ENCODE measurements around the gene CFDP1.

Gene CFDP1

DNA sequence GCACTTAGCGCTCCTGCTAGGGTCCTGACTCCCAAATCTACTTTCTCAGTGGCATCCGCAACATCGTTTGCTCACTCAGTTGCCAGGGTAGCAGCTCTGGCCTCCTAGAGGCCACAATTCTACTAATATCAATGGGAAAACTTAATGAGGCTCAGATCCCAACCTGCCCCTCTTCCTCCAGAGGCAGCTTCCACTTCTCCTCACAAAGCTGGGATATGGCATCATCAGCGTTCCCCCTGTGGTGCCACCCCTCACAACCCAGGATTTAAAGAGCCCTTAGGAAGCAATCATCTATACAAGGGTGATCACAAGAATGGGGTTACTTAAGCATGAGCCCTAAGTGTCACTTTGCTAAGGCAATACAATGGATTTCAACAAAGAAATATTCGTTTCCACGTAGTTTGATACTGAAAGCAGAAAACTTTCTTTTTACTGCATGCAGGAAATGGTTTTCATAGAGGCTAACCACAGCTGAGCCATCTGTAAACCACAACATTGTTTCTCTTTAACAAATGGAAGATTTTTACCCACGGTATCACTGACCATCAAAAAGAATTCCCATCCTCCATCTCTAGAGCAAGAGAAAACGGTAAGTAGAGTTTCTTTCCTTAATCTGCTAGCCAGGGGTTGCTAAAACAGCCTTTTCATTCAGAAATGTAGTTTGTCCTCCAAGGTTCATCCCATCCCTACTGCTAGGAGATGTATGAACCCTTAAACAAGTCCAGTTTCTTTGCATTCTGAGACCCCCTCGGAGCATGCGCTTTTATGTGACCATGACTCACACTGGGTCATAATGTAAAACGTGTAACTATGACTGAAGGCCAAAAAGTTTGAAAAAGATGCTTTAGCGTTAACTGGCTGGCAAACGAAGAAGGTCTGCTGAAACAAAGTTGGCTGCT lies 113.5 kb downstream of the CFDP1 start:
- no peak for DNase-seq (ENCODE audit: low read depth)

DNA sequence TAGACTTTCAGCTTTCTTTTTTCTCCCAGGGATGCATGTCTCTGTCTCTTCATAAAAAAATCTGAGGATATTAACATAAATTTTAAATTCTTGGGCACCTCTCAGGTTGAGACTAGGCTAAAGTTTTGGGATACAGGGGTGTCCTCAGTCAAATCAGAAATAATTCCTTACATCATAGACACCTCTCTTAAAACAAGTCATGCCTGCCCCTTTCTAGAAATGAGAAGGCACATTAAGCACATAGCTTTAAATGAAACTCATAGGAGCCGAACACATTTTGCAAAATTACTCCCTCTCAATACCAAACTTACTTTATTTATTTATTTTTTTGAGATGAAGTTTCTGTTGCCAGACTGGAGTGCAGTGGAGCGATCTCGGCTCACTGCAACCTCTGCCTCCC lies 114.6 kb downstream of the CFDP1 start:
- no peak for DNase-seq (ENCODE audit: low read depth)

DNA sequence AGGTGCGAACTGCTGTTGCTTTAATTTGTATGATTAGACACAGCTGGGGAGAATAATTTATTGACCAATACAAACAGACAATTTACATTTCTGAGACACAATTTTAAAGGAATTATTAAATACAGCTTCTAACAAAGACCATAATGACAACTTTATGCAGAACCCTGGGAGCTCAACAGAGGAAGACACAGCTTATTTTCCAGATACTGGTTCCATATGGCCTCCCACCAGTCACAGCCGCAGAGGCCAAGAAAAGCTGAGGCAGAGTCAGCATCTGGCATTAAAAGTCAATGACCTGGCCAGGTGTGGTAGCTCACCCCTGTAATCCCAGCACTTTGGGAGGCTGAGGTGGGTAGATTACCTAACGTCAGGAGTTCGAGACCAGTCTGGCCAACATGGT lies 115.8 kb downstream of the CFDP1 start:
- no peak for DNase-seq (ENCODE audit: low read depth)

DNA sequence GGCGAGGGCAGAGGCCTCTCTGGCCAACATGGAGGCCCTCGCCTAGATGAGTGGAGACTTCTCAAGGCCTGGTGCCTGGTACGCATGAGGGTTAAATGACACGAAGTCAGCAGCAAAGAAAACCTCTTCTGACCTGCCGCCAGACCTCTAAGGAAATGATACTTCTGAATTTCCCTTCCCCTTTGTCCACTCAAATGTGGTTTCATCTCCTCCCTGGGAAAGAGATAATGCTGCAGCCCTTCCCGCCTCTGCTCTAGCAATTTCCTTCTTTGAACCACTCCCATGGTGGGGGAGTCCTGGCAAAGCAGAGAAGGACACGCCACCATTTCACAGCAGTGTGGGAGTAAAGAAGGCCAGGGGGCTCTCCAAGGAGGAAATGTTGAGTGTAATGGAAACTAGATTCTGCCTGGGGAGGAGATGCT lies 116.2 kb downstream of the CFDP1 start:
- no peak for DNase-seq (ENCODE audit: low read depth)

DNA sequence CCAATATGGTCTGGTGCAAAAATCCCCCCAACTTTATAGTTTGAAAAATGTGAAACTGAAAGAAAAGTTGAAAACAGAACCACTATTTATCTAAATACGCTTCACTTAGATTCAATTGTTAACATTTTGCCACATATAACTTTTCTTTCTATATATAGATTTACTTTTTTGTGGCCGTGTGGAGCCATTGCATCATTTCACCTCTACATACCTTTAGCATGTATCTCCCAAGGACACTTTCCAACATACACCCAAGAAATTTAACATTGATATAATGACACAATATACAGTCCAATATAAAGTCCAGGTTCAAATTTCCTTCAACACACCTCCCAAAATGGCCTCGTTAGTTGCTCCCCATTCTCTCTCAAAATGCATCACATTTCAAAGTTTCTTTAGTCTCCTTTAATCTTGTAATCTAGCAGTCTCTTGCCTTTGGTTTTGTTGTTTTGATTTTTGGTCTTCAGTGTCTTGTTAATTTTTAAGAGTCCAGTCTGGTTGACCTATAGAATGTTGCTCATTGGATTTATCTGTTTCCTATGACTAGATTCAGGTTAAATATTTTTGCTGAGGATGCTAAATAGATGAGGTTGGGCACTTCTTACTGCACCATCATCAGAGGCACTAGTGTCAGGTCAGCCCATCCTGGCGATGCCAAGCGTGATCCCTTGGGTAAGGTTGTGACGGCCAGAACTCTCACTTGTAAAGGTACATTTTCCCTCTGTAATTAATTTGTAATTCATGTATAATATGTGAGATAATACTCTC lies 117.6 kb downstream of the CFDP1 start:
- DNase-seq (ENCODE audit: low read depth) = no peak

DNA sequence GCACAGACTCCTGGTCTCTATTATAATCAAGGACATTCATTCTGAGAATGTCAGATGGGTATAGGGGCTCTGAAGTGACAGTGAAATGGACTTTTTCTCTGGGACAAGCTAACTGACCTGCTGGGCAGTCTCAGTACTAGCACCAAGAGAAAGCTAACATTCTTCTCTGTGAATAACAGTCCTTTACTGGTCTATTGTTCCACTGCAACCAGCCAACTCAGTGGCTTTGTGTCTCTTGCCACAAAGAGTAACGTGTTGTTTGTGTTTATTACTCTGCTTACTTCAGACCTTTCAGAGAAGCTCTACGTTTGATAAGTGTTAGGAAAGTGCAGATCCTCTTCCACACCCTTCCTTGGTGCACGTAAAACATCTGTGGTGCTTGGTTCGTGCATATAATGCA lies 120.4 kb downstream of the CFDP1 start:
- no peak for DNase-seq (ENCODE audit: low read depth)

DNA sequence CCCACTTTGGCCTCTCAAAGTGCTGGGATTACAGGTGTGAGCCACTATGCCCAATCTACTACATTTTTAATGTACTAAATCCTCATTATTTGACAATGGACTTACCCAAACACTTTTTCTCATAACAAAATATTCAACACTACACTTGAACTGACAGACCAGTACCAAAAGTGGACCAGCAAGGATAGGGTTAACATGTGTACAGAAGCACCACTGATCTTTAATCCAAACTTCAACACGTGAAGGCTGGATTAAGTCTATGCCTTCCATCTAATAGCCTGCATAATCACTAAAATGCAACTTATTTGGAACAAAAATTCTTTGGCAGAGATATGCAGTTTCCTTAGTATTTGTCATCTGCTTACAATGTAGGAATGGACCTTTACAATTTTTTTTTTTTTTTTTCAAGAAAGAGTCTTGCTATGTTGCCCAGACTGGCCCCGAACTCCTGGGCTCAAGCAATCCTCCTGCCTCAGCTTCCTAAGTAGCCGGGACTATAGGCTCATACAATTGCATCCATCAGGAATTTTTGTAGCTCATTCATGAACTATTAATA lies 121.8 kb downstream of the CFDP1 start:
- no peak for DNase-seq (ENCODE audit: low read depth)

DNA sequence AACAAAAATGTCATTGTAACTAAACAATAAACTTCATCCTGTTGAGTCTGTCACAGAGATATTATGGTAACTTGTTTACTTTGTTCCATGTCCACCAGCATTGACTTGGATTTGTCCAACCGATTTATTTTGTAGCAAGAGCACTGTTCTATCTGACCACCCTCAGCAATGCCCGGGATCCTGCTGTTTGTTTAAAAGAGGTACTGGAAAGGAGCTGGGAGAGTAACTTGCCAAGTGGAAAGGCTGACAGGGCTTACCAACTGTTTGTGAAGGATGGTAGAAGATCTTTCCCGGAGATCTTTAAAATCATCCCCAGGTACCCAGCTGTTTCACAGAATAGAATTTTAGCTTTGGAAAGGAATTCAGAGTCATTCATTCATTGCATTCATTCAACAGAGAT lies 122.8 kb downstream of the CFDP1 start:
- DNase-seq (ENCODE audit: low read depth) = no peak

DNA sequence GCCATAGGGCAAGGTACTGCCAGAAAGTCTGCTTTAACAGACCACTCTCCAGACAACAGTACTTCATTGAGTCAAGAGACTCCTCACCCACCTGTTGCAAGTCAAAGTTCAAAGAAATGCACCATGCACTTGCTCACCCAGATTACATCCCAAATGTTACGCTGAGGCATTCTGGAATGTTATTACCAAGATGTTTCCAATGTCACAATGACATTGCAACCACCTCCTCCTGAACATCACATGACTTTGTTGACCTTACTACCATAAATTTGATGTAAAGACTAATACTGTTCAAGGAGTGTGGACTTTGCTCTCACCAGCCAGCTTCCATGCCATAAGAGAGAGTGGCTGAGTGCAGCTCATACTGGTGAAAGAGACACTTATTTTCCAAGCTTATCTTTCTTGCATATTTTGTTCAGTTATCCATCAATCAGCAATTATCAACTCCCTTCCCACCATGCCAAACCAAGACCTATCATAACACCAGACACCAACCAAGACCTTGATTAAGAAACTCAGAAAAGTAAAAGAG lies 123.3 kb downstream of the CFDP1 start:
- no peak for DNase-seq (ENCODE audit: low read depth)

DNA sequence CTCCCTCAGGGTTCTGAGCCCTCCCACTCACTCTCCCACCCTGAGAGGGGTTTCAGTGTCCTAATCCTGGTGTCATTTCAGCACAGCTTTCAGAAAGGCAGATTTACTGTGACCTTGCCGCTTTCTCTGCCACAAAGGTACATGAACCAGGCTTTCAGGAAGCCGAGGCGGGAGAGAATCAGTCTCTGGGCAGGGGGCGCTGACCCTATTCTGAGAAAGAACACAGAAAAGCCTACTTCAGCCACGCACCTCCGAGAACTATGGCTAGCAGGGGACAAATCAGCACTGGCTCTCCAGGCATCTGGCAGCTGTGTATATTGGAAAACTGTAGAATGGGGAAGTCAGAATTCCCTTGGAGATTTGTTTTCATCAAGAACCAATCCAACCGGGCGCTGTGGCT lies 124.1 kb downstream of the CFDP1 start:
- no peak for DNase-seq (ENCODE audit: low read depth)

DNA sequence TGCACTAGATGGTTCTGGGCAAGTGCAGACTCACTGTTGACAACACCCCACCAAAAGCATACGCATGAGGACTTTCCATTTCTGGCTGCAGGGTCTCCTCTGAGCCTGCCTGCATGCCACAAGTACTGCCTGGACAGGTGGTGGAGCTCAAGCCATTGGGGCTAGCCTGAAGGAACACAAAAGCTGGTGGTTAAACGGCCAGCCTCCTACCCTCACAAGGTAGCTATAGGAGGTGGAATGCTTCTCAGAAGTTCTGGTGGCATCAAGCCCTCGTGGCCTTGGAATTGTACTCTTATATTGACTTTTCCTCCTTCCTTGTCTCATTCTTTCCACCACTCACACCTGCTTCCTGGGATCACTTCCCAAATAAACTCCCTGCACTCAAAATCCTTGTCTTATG lies 125.3 kb downstream of the CFDP1 start:
- DNase-seq (ENCODE audit: low read depth) = no peak

DNA sequence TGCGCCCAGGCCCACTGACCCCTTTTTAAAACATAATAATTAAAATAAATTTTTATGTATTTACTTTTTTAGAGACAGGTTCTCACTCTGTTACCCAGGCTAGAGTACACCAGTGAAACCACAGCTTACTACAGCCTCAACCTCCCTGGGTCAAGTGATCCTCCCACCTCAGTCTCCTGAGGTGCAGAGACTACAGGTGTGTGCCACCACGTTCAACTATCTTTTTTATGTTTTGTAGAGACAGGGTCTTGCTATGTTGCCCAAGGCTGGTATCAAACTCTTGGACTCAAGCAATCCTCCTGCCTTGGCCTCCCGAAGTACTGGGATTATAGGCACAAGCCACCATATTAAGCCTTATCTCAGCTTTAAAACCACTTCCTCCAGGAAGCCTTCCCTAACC lies 125.8 kb downstream of the CFDP1 start:
- DNase-seq (ENCODE audit: low read depth) = no peak

DNA sequence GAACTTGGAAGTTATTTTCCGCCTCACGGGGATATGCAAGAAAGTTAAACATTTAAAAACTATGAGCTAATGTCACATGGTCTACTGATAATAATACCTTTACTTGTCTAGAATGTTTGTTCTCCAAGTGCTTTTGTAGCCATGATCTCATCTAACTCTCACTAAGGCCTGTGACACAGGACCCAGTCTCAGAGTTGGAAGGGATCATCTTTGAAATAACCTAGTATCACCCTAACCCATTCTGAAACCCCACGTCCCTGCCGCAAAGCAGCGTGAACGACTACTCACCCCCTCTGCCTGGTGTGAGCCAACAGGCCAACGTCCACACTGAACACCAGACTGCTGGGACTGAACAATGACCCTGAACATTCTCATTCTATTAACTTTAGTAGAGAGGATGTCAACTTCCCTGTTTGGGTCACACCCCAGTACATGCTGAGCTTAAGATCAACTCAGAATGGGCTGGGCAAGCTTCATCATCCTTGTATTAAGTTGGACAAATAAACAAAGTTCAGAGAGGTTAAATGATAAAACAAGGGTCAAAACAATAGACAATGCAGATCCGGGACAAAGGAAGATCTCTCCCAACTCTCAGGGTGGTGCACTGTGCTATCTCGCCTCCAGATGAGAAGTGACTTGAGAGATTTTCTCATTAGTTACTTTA lies 127.1 kb downstream of the CFDP1 start:
- DNase-seq (ENCODE audit: low read depth) = no peak

DNA sequence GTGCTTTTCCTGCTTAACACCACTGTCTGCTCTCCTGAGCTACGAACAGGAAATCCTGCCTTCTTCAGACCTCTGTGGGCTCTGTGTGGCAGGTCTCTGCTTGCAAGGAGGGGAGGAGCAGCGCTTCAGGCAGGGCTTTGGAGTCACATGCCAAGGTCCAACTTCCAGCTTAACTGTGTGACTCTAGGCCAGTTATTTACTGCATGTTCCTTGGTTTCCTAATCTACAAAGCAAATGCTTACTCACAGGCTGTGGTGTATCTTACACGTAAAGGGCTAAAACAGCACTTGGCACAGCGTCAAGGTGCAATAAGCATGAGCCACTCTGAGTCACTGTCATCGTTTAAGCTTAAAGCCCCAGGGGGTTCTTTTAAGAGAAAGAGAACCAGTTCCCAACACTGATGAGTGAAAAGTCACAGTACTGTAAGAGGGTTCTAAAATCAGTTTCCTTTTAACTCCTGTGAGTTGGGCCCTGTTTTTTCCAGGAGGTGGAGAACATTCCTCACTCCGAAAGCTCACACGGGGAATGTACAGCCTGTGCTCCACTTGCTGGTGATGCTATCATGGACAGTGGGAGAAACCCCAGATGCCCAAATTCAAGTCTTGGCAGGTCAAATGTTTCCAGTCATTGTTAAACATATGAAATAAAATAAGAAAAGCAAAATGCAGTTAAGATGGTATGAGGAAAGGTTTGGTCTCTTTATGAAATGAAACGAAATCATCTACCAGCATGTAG lies 127.8 kb downstream of the CFDP1 start:
- DNase-seq (ENCODE audit: low read depth) = peak; percentile 32

DNA sequence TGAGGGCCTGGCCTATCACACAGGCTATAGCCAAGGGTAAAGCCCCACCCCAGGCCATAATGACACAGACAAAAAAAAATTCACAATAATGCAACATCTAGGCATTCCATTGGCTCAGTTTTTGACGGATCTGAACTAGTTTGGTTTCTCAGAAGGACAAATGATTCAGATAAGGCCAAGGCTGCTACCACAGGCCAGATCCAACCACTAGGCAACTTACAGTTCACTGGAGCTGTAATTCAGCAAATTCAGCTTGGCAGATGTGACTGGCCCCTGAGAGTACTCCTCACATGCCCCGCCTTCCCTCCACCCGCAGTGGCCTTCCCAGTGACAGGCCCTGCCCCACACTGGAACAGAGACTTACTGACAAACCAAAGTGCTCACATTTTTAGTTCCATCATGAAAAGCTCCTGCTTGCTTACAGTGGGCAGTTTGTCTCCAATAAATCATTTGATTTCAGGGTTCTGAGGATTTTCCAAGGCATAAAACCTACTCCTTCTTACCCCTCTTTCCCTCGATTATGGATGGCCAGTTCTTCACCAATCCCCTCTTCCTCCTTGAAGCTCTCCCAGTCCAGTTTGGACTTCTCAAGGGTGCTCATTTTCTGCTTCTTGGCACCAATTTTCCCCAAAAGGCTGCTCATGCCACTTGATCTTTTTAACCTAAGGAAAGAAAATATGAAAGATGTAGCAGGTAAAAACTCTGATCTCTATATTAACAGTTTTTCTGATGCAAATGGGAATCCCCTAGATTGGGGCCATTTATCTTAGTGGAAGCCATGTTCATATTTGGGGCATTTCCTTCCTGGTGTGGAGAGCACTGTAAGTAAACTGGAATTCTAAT lies 128.6 kb downstream of the CFDP1 start:
- DNase-seq (ENCODE audit: low read depth) = no peak

DNA sequence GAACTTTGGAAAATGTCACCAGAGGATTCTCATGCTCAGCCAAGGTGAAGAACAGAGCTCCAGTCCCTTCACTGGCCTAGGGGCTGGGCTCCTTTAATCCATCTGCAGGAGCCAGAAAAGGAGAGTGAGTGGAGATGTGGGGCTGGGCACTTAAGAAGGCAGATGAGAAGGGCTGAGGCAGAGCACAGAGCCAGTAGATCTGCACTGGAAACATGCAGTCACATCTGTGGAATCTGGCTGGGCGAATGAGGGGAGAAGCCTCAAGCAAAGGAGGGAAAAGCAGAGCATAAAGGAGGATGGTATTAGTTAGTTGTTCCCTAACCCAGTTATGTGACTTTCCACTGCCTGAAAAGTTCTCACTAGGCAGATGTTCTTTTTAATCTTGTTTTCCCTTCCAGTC lies 131.5 kb downstream of the CFDP1 start:
- no peak for DNase-seq (ENCODE audit: low read depth)

DNA sequence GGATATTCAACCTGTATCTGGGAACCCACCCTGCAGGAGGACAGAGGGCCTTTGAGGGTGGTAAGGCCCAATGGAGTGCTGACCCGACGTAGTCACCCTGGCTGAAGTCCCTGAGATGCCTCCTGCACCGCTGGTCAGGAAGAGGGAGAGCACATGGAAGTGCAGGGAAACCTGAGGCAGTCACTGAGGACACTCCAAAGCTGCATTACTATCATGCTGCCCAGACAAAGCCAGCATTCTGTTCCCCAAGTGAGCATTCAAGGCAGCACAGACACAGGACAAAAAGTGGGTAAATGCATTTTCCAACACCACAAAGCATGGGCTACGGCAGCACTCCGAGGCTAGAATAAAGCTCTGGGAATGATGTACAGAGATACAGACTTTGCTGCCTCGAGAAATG lies 135.0 kb downstream of the CFDP1 start:
- no peak for DNase-seq (ENCODE audit: low read depth)

DNA sequence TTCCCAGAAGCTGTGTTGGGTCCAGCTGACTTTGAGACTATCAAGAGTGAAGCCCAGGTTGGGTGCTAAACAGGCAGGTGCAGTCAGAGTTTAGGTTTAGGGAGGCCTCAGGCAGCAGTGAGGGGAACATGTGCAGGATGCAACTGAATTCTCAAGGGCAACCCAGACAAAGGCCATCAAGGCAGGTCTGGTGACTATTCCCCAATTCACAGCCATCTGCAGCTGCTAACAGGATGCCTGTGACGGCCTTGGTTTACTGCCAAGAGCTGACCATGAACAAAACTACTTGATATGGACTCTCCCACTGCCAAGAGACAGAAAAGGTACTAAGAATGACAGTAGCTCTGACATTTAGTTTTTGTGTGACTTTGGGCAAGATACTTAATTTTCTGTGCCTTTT lies 136.7 kb downstream of the CFDP1 start:
- no peak for DNase-seq (ENCODE audit: low read depth)

DNA sequence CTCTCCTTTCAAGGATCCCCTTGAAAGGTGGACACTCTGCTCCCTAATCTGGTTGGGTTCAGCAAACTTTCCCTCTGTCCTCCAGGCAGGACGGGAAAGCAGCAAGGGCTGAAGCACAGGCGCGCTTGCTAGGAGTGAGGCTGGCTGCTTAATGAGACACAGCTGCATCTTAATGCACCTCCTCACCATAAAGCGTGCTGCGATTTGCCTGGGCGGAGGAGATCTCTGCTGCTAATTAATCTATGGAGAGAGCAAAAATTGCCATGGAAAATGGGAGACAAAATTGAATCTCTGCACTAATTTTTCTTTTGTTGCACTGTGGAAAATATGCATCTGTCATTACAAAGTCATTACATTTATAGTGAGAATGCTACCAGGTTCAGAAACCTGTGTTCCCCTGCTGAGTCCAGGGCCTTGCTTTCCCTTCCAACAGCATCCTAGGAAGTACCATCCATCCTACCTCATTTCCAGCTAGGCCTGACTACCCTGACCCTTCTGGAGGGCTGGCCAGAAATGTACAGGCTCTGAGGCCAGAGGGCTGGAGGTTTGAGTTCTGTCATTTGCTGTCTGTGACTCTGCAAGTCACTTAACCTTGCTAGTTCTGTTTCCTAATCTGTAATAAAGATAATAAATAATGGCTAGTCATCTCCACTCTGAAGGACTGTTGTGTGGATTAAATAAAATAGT lies 138.4 kb downstream of the CFDP1 start:
- DNase-seq (ENCODE audit: low read depth) = no peak

DNA sequence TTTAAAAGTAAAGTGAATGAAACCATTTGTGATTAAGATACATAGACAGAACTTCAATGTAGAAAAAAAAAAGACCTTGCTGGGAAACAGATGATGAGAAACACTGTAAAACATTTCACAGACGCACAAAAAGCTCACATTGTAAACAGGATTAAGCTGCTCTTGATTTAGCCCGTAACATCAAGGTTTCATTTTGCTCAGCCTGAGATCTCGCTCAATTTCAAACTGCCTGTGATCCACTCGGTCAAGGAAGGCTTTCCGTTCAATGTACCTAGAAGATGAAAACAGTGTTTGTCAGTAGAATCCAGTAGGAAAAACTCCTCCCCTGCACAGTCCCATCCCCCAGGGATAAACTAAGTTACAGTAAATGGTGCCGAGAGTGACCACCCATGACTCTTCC lies 139.5 kb downstream of the CFDP1 start:
- DNase-seq (ENCODE audit: low read depth) = no peak

All from stimulated activated CD4-positive, alpha-beta T cell treated with anti-CD3 and anti-CD28 coated beads, Interleukin-2, amount 100 ng/mL, for 4 hours (primary cell).